Activated T-cell treated with anti-CD3 and anti-CD28 coated beads, Interleukin-2, amount 50 U/mL, for 24 hours (primary cell): ENCODE results near the gene HDAC4.
A peak's percentile ranks its signal among the peaks of the same experiment; 100 is the strongest.

Experiments used
- DNase-seq: peaks from one replicate; pipeline ENCODE4 v3.0.0-alpha.2; 2020
- H3K27ac Mint-ChIP-seq: 2 replicates; pipeline ENCODE4 v1.8.0; 2020; ENCODE audit warnings: mild to moderate bottlenecking, mixed read lengths
- H3K27me3 Mint-ChIP-seq: 2 replicates; pipeline ENCODE4 v1.8.0; 2020; ENCODE audit warnings: mixed read lengths
- H3K36me3 Mint-ChIP-seq: 2 replicates; pipeline ENCODE4 v1.8.0; 2020; ENCODE audit warnings: low read depth, mixed read lengths
- H3K4me1 Mint-ChIP-seq: 2 replicates; pipeline ENCODE4 v1.8.0; 2020; ENCODE audit warnings: low read depth, mixed read lengths
- H3K4me3 Mint-ChIP-seq: 2 replicates; pipeline ENCODE4 v1.8.0; 2020; ENCODE audit warnings: mild to moderate bottlenecking, moderate library complexity, mixed read lengths
- H3K9me3 Mint-ChIP-seq: 2 replicates; pipeline ENCODE4 v1.8.0; 2020; ENCODE audit warnings: mixed read lengths

Gene HDAC4

DNA sequence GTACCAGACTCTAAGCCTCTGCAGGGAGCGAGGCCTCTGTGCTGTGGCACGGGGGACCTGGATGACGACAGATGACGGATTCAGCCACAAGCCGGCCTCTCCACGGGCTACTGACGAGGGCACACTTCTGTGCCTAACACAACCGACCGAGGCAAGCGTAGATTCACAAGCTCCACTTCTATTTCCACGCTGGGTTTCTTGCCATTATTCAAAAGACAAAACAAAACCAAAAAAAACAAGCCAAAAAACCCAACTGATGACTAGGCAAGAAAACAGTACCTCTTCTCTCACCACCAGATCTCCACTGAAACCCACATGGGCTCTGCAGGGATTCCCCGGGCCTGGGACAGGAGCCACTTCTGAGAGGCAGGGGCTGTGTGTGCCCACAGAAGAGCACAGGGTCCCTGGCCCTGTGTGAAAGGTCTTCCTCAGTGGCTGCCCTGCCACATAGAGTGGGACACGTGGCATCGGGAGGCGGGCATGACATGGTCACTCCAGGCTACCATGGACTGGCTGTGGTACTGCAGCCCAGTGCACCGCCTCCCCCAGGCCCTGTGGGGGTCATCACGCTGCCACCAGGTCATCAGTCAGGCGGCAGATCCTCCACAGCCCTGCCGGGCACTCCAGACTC lies 254.7 kb downstream of the HDAC4 start:
- peak overlapping the region; percentile 59 for H3K27ac Mint-ChIP-seq
- peaks cover 4% of the 10 kb centered on the region for H3K9me3 Mint-ChIP-seq
- peaks cover 12% of the 10 kb centered on the region for H3K4me1 Mint-ChIP-seq
- H3K36me3 Mint-ChIP-seq: peaks cover 79% of the 10 kb centered on the region
- H3K4me3 Mint-ChIP-seq: no peak overlapping the region
- H3K27me3 Mint-ChIP-seq: no peaks in the 10 kb centered on the region
- no peak for DNase-seq

DNA sequence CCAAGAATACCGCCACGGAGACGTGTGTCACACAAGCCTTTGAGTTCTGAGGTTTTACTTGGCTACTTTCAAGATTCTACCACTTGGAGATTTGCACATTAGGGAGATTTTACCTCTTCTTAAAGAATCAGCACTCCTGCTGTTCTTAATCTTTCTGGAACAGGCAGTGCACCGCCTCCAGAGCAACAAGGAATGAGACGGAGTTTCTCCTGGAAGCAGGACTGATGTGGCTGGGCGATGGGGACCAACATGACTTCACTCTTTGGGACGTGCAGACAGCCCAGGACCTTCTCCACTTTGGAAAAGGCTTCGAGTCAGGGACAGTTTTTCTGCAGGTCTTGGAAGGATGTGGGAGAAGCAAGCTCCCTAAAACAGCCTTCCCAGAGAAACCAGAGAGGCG lies 255.2 kb downstream of the HDAC4 start:
- no peak for DNase-seq
- Mint-ChIP-seq H3K36me3 (peaks cover 77% of the 10 kb centered on the region), H3K4me1 (peaks cover 7% of the 10 kb centered on the region), H3K27me3 (no peaks in the 10 kb centered on the region), H3K4me3 (no peak overlapping the region), H3K9me3 (peaks cover 4% of the 10 kb centered on the region), H3K27ac (no peak overlapping the region)

DNA sequence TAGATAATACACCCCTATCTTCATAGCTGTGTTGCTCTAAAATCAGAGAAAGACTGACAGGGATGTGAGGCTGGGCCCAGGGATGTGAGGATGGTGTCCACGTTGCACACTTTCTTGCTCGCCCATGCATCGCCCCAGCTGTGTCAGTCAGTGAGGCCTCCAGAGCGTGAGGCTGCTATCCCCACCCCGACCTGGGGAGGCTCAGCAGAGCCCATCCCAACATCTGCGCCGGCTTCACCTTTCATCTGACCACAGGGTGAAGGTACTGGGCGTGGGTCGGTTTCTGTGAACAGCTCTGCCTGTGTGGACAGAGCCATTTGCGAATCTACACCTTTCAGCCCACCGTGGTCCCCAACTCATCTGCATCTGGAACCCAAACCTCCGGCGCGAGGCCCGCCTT lies 255.7 kb downstream of the HDAC4 start:
- Mint-ChIP-seq H3K27ac (no peak overlapping the region), H3K27me3 (no peaks in the 10 kb centered on the region), H3K4me3 (no peak overlapping the region), H3K9me3 (peaks cover under 1% of the 10 kb centered on the region), H3K4me1 (peaks cover 5% of the 10 kb centered on the region), H3K36me3 (peaks cover 78% of the 10 kb centered on the region)
- DNase-seq: no peak

DNA sequence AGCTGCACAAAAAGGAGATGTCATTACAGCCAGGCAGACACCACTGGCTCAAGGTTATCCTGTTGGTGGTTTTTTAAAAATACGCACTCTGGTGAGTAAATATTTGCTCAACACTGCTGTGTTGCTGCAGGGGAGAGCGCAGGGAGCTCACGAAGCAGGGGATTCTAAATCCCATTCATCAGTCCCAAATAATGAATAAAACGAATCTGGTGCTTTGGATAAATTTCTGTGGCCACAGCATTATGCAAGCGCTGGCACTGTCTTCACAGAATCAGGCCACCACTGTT lies 256.2 kb downstream of the HDAC4 start:
- Mint-ChIP-seq H3K4me3 (no peak overlapping the region), H3K27ac (no peak overlapping the region), H3K27me3 (no peaks in the 10 kb centered on the region), H3K36me3 (peaks cover 81% of the 10 kb centered on the region), H3K9me3 (no peaks in the 10 kb centered on the region), H3K4me1 (peaks cover 5% of the 10 kb centered on the region)
- no peak for DNase-seq

DNA sequence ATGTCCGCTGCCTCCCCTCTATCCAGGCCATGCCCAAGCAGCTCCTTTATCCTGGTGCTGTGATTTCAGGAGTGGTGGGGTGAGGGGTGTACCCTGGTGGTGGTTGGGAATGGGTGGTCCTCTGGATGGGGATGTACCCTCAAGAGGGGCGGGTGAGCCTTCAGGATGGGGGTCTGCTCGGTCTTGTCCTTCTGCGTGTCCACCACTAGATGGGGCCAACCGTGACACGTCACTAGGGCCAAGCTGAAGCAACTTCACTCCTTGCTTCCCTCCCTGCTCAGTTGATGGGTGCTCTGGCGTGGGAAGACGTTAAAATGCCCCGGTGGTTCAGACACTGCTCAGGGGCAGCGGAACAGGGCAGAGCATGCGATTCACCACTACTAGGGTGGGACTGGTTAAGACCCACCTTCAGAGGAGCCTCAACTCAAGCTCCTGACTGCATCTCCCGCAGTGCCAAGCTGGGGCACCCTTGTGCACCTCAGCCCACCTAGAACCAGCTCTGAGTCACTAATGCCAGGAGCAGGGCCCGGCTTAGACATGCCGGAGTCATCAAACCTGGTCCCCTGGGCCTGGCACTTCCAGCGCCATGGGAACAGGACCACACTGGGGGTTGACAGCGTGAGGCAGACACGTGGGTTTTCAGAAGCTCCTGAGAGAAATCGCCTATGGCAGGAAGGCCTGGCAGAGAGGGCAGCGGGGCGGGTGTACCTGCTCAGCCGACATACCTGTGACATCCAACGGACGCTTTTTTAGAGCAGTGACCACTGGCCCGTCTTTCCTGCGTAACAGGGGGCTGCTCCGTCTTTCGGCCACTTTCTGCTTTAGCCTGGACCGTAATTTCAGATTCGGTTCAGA lies 256.7 kb downstream of the HDAC4 start:
- Mint-ChIP-seq H3K27me3 (no peaks in the 10 kb centered on the region), H3K27ac (no peak overlapping the region), H3K4me3 (no peak overlapping the region), H3K36me3 (peaks cover 84% of the 10 kb centered on the region), H3K4me1 (peaks cover 5% of the 10 kb centered on the region), H3K9me3 (no peaks in the 10 kb centered on the region)
- peak; percentile 56 for DNase-seq

DNA sequence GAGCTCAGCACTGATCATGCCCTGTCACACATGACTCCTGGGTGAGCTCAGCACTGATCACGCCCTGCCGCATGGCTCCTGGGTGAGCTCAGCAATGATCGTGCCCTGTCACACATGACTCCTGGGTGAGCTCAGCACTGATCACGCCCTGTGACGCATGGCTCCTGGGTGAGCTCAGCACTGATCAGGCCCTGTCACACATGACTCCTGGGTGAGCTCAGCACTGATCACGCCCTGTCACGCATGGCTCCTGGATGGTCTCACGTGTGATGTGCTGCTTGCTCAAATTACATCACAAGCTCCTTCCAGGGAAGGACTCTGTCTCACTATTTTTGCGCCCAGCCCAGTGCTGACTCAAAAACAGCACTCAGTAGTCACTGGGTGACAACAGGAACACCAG lies 258.0 kb downstream of the HDAC4 start:
- H3K27ac Mint-ChIP-seq: no peak overlapping the region
- H3K27me3 Mint-ChIP-seq: no peaks in the 10 kb centered on the region
- H3K4me3 Mint-ChIP-seq: no peak overlapping the region
- peaks cover 83% of the 10 kb centered on the region for H3K36me3 Mint-ChIP-seq
- H3K9me3 Mint-ChIP-seq: no peaks in the 10 kb centered on the region
- peaks cover 5% of the 10 kb centered on the region for H3K4me1 Mint-ChIP-seq
- DNase-seq: no peak

DNA sequence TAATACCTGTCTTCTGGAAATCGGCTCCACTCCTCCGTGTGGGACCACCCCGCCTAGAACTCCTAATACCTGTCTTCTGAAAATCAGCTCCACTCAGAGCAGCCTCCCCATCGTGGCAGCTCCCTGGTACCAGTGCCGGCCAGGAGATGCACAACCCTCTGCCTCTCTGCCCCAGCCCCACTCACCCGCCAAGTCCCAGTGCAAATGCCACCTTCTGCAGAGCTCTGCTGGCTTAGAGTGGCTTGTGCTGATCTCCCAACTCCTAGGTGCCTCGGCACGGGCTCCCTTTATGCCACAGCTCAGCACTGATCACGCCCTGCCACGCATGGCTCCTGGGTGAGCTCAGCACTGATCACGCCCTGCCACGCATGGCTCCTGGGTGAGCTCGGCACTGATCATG lies 258.5 kb downstream of the HDAC4 start:
- no peaks in the 10 kb centered on the region for H3K27me3 Mint-ChIP-seq
- H3K4me3 Mint-ChIP-seq: no peak overlapping the region
- H3K4me1 Mint-ChIP-seq: peaks cover 5% of the 10 kb centered on the region
- no peak overlapping the region for H3K27ac Mint-ChIP-seq
- peaks cover 83% of the 10 kb centered on the region for H3K36me3 Mint-ChIP-seq
- no peaks in the 10 kb centered on the region for H3K9me3 Mint-ChIP-seq
- no peak for DNase-seq

DNA sequence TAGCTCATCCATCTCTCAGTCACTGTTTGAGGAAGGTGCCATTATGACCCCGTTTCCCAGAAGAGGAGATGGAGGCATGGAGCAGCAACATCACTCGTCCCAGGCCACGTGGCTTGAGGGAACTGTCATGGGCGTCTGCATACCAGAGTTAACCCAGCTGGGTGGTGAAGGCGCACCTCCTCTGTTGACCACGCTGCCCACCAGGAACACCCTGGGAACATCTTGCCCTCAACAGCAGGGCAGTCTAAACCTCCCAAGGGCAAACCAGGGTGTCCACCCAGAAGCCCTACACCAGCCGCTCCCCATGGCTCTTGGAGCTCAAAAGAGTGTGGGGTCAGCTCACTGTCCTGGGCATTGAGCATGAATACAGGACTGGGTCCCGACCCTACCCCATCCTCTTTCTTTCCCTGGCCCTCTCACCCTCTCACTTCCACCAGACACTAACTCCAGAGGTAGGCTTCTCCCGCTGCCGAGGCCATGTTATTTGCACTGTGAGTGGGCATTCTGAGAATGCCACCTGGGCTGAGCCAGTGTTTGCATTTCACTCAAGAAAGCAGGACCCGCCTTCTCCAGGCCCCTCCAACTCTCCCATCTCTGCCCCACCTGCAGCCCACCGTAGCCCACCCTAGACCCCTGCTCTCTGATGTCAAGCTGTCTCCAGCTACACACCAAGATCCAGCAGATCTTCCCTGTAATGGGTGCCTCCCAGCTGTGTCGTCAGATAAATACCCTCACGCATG lies 259.6 kb downstream of the HDAC4 start:
- peaks cover 4% of the 10 kb centered on the region for H3K4me1 Mint-ChIP-seq
- peaks cover 94% of the 10 kb centered on the region for H3K36me3 Mint-ChIP-seq
- no peak overlapping the region for H3K27ac Mint-ChIP-seq
- no peak for DNase-seq
- H3K27me3 Mint-ChIP-seq: no peaks in the 10 kb centered on the region
- no peak overlapping the region for H3K4me3 Mint-ChIP-seq
- no peaks in the 10 kb centered on the region for H3K9me3 Mint-ChIP-seq

DNA sequence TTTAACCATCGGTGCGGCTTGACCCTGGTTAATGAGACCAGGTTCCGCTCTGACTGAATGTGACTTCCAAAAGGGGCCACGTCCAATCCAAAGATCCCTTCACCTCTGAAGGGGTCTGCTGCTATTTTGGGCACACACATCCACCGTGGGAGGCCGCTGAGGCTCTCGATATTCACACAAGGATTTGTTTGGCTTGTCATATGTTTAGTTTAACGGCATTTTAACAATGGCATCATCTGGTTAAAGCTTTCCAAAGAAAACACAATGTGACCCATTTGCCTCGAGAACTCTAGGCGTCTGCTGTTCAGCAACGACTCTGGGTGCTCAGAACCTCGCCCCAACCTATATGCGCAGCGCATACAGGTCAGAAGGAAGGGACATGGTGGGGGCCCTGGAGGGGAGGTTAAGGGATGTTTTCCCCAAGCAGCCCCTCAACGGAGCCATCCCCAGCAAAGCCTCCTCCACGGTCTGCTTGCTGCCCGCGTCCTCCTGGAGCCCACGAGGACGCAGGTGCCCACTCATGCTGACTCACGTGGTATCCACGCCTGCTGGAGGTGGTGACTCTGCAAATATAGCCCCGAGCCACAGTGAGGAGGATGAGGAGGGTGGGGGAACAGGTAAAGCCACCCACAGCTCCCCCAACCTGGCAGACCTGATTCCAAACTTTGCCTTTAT lies 260.3 kb downstream of the HDAC4 start:
- Mint-ChIP-seq H3K4me1 (no peaks in the 10 kb centered on the region), H3K9me3 (no peaks in the 10 kb centered on the region), H3K27ac (no peak overlapping the region), H3K4me3 (no peak overlapping the region), H3K36me3 (peaks cover 94% of the 10 kb centered on the region), H3K27me3 (no peaks in the 10 kb centered on the region)
- no peak for DNase-seq

DNA sequence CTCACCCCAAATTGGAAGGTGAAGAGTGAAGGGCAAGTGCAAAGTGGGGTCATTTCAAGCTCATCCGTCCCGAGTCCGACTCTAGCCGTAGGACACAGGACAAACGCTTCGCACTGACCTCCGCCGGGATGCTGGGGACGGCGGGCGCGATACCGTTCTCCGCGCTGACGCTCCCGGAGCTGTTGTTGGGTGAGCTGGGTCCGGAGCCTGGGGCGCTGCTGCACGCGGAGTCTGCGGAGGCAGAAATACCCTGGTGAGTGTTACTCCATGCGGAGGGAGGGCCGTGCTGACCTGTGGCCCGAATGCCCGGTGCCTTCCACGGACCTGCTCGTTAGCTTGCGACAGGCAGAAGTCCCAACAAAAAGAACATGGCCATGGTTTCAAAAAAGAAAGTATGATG lies 261.3 kb downstream of the HDAC4 start:
- Mint-ChIP-seq H3K27me3 (no peaks in the 10 kb centered on the region), H3K27ac (no peak overlapping the region), H3K9me3 (no peaks in the 10 kb centered on the region), H3K4me1 (no peaks in the 10 kb centered on the region), H3K4me3 (no peak overlapping the region), H3K36me3 (peaks cover 94% of the 10 kb centered on the region)
- DNase-seq: no peak

DNA sequence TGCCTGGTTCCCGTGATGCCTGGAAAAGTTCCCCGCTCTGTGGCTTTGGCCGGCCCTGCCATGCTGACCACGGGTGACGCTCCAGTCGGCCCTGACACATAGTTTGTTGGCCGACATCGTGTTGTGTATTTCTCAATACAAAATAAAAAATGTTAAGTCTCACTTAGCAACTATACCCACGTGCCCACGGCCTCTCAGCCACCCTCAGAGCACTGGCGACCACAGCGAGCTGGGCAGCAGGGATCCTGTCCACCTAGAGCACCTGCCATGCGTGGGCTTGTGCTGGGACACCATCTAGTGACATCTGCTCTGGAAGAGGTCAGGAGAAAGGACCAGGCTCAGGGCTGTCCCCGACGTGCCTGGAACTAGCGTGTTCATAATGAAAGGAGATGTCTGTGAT lies 261.7 kb downstream of the HDAC4 start:
- Mint-ChIP-seq H3K4me3 (no peak overlapping the region), H3K9me3 (no peaks in the 10 kb centered on the region), H3K27ac (no peak overlapping the region), H3K36me3 (peaks cover 94% of the 10 kb centered on the region), H3K4me1 (no peaks in the 10 kb centered on the region), H3K27me3 (no peaks in the 10 kb centered on the region)
- no peak for DNase-seq

DNA sequence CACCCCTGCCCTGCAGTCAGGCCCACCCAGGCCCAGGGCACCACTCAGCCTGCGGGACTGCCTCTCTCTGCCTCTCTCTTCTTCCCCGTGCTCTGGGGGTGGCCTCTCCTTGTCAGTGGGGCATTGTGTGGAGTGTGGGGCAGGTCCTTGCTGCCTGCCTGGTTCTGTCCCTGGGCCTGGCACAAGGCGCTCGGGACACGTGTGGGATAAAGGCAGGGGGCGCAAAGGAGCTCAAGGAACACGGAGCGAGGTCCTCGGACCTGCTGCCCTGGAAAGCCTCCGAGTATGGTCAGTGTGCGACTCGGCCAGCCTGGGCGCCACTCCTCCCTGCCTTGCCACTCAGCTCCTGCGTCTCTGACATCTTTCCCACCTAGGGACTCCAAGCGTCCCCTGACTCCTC lies 262.2 kb downstream of the HDAC4 start:
- DNase-seq: no peak
- H3K27me3 Mint-ChIP-seq: no peaks in the 10 kb centered on the region
- peaks cover 94% of the 10 kb centered on the region for H3K36me3 Mint-ChIP-seq
- no peaks in the 10 kb centered on the region for H3K9me3 Mint-ChIP-seq
- no peak overlapping the region for H3K27ac Mint-ChIP-seq
- no peaks in the 10 kb centered on the region for H3K4me1 Mint-ChIP-seq
- H3K4me3 Mint-ChIP-seq: no peak overlapping the region

DNA sequence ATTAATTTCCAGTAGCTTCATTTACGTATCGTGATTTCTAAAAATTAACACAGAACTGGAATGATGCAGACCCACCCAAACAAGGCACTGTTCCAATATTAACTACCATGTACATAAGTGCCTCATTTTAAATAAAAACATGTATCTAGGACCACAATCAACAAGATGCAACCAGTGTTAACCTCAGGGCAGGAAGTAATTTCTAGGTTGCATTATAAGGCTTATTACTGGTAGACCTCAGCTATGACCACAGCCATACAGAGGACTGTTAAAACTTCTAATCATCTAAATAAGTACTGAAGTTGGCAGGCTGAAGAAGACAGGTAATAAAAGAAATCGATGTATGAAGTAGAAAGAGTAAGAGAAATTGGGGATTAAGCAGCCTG lies 262.9 kb downstream of the HDAC4 start:
- no peak overlapping the region for H3K4me3 Mint-ChIP-seq

DNA sequence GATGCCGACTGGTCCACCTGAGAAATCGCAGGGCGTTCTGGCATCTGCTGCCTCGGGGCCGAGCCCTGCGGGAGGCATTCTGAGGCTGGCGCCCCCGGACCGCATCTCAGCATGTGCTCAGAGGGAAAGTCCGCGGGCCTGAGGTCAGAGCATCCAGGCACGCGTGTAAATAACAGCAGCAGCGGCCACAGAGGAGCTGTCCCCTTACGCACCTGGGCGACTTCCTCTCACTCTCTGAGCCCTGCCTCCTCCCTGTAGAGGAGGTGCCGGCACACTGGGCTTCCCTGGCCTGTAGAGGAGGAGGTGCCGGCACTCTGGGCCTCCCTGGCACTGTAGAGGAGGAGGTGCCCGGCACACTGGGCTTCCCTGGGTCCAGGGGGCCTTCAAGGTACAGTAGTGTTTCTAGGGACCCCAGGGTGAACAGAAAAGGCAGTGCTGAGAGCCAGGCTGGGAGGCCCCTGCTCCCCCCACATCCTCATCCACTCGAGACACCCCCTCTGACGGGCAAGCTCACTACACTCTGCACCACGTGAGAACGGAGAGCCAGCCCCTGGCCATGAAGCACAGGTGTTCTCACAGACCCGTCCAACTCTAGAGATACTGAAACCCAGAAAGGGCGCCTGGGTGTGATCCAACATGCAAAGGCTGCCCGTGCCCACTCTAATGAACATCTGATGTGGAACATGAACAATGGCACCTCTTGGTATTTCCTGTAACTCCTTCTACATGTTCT lies 263.5 kb downstream of the HDAC4 start:
- Mint-ChIP-seq H3K4me1 (no peaks in the 10 kb centered on the region), H3K9me3 (no peaks in the 10 kb centered on the region), H3K4me3 (no peak overlapping the region), H3K36me3 (peaks cover 95% of the 10 kb centered on the region), H3K27me3 (no peaks in the 10 kb centered on the region), H3K27ac (no peak overlapping the region)
- DNase-seq: no peak

More for the DNA sequence above, 262.9 kb downstream of the HDAC4 start:
- DNase-seq: no peak
- Mint-ChIP-seq H3K4me1 (no peaks in the 10 kb centered on the region), H3K9me3 (no peaks in the 10 kb centered on the region), H3K27me3 (no peaks in the 10 kb centered on the region), H3K36me3 (peaks cover 95% of the 10 kb centered on the region), H3K27ac (no peak overlapping the region)
